HG03108 (cell line): ENCODE results near the gene MYBPH.

Source experiments
- ATAC-seq: cut with Tn5 transposase; IDR thresholded peaks from one replicate; pipeline ENCODE4 v1.9.1; 2021; ENCODE audit warnings: moderate library complexity; ENCODE audit not compliant: unreplicated experiment

The MYBPH gene

GRCh38 chr1:203167913-203168200 is 7.8 kb downstream of the MYBPH start:
- ATAC-seq, result no peak

- ATAC-seq, result no peak
These were observed 8.4 kb downstream of the MYBPH start for GRCh38 chr1:203167026-203167912.

- no peak for ATAC-seq
These were observed 9.3 kb downstream of the MYBPH start for GRCh38 chr1:203166192-203166940.

- no peak for ATAC-seq
These were observed 9.8 kb downstream of the MYBPH start for GRCh38 chr1:203165800-203166161.

GRCh38 chr1:203165101-203165799 is 10.4 kb downstream of the MYBPH start:
- no peak for ATAC-seq

- ATAC-seq, result no peak
These were observed 11.6 kb downstream of the MYBPH start for GRCh38 chr1:203163891-203164635.

- no peak for ATAC-seq
These were observed 13.2 kb downstream of the MYBPH start for GRCh38 chr1:203162403-203162802.

GRCh38 chr1:203161703-203162102 is 13.9 kb downstream of the MYBPH start:
- no peak for ATAC-seq

- no peak for ATAC-seq
These were observed 14.5 kb downstream of the MYBPH start for GRCh38 chr1:203161175-203161574.

- ATAC-seq, result no peak
These were observed 15.8 kb downstream of the MYBPH start for GRCh38 chr1:203159844-203160243.

- ATAC-seq, result no peak
These were observed 16.5 kb downstream of the MYBPH start for GRCh38 chr1:203158960-203159665.

GRCh38 chr1:203158423-203158822 is 17.2 kb downstream of the MYBPH start:
- ATAC-seq, result no peak

- ATAC-seq, result no peak
These were observed 19.3 kb downstream of the MYBPH start for GRCh38 chr1:203156280-203156679.

GRCh38 chr1:203153989-203154821 is 21.4 kb downstream of the MYBPH start:
- ATAC-seq, result no peak

GRCh38 chr1:203153051-203153988 is 22.3 kb downstream of the MYBPH start:
- ATAC-seq, result no peak

GRCh38 chr1:203152158-203153034 is 23.2 kb downstream of the MYBPH start:
- no peak for ATAC-seq

- ATAC-seq, result no peak
These were observed 24.1 kb downstream of the MYBPH start for GRCh38 chr1:203151362-203152157.
